ENCODE measurements around the gene NLK. TPM values are rescaled to one million over a fixed set of nuclear protein-coding genes. Genes with fewer than 3 reads are reported as not detected.

The NLK gene
- total and polyA plus RNA-seq, 2 donors (not counting 1 experiment from before 2014, with no cell fraction given) = 14.4 to 16.1 TPM

GRCh38 chr17:28043296-28043695 lies 819 bp downstream of the NLK start:
- H3K9me3 ChIP-seq (ENCODE audit: control insufficient read depth, insufficient read depth, low read depth, low read length) = no peaks in the 10 kb centered on the region

DNA sequence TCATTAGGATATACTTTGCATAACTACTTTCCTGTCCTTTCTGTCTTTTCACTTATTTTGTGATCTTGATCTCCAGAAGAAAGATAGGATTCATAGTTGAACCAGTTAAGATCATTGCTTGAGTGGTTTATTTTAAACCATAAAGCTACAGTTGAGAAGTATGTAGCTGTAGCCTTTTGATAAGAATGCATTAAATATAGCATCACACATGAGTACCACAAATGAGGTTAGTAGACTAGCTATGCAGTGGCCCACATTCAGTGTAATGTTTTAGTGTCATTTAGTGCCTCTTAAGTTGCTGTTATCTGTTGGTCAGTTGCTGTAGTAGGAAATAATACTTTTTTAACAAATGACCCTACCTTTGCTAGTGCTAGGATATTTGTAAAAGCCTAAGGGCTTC lies 1.3 kb downstream of the NLK start:
- Histone ChIP-seq H3K27me3 (ENCODE audit: control insufficient read depth, insufficient read depth, low read length) (no peaks in the 10 kb centered on the region), H3K4me3 (replicated peaks in 1 of 4; ENCODE audit: control extremely low read depth in 1 of 4, insufficient read depth in 1 of 4, low read depth in 3 of 4, low read length in 4 of 4) (peak overlapping the region; percentile 29 to 82 (median 32)), H3K79me2 (ENCODE audit: control insufficient read depth, insufficient read depth, low read length) (peaks cover 53% of the 10 kb centered on the region), H2AFZ (ENCODE audit: low read length) (no peak overlapping the region), H3K9ac (ENCODE audit: insufficient read depth, low read length) (no peak overlapping the region), H4K20me1 (ENCODE audit: control insufficient read depth, extremely low read depth, insufficient read depth, low read length) (peaks cover 2% of the 10 kb centered on the region), H3K9me3 (ENCODE audit: control insufficient read depth, insufficient read depth, low read depth, low read length) (no peaks in the 10 kb centered on the region), H3K4me1 (ENCODE audit: control insufficient read depth, extremely low read depth, insufficient read depth, low read length) (peaks cover 2% of the 10 kb centered on the region), H3K4me2 (ENCODE audit: extremely low read depth, insufficient read depth, low read length) (peak overlapping the region; percentile 84), H3K36me3 (ENCODE audit: control insufficient read depth, insufficient read depth, low read length) (no peaks in the 10 kb centered on the region), H3K27ac (ENCODE audit: insufficient read depth, low read length) (no peak overlapping the region)
- TF ChIP-seq, protein P1, sequence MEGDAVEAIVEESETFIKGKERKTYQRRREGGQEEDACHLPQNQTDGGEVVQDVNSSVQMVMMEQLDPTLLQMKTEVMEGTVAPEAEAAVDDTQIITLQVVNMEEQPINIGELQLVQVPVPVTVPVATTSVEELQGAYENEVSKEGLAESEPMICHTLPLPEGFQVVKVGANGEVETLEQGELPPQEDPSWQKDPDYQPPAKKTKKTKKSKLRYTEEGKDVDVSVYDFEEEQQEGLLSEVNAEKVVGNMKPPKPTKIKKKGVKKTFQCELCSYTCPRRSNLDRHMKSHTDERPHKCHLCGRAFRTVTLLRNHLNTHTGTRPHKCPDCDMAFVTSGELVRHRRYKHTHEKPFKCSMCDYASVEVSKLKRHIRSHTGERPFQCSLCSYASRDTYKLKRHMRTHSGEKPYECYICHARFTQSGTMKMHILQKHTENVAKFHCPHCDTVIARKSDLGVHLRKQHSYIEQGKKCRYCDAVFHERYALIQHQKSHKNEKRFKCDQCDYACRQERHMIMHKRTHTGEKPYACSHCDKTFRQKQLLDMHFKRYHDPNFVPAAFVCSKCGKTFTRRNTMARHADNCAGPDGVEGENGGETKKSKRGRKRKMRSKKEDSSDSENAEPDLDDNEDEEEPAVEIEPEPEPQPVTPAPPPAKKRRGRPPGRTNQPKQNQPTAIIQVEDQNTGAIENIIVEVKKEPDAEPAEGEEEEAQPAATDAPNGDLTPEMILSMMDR (conservative IDR thresholded peaks at IDR 0.05 in 1 of 2, IDR thresholded peaks at IDR 0.05 in 1 of 2; ENCODE audit: low read depth in 1 of 2, low read length in 2 of 2) = no peak
- TF ChIP-seq EZH2 (IDR thresholded peaks at IDR 0.05; ENCODE audit: low read length, missing control alignments) = no peak
- peak in 1 of 2 donors; percentile 14 for DNase-seq (ENCODE audit: low read depth in 2 of 2)

More at GRCh38 chr17:28043296-28043695, 819 bp downstream of the NLK start:
- Histone ChIP-seq H3K27ac (ENCODE audit: insufficient read depth, low read length) (no peak overlapping the region), H3K9ac (ENCODE audit: insufficient read depth, low read length) (no peak overlapping the region), H3K4me3 (replicated peaks in 1 of 4; ENCODE audit: control extremely low read depth in 1 of 4, insufficient read depth in 1 of 4, low read depth in 3 of 4, low read length in 4 of 4) (peak overlapping the region in 3 of 4 experiments; percentile 30 to 82 (median 33)), H3K27me3 (ENCODE audit: control insufficient read depth, insufficient read depth, low read length) (no peaks in the 10 kb centered on the region), H4K20me1 (ENCODE audit: control insufficient read depth, extremely low read depth, insufficient read depth, low read length) (peaks cover 2% of the 10 kb centered on the region), H3K79me2 (ENCODE audit: control insufficient read depth, insufficient read depth, low read length) (peaks cover 48% of the 10 kb centered on the region), H3K4me1 (ENCODE audit: control insufficient read depth, extremely low read depth, insufficient read depth, low read length) (peaks cover 2% of the 10 kb centered on the region), H2AFZ (ENCODE audit: low read length) (no peak overlapping the region), H3K4me2 (ENCODE audit: extremely low read depth, insufficient read depth, low read length) (peak overlapping the region; percentile 84), H3K36me3 (ENCODE audit: control insufficient read depth, insufficient read depth, low read length) (no peaks in the 10 kb centered on the region)
- no peak for DNase-seq (ENCODE audit: low read depth in 2 of 2)
- no peak for TF ChIP-seq EZH2 (IDR thresholded peaks at IDR 0.05; ENCODE audit: low read length, missing control alignments)
- TF ChIP-seq, protein P1 (conservative IDR thresholded peaks at IDR 0.05 in 1 of 2, IDR thresholded peaks at IDR 0.05 in 1 of 2; ENCODE audit: low read depth in 1 of 2, low read length in 2 of 2) = no peak

GRCh38 chr17:28045304-28045703 lies 2.8 kb downstream of the NLK start:
- Histone ChIP-seq H4K20me1 (ENCODE audit: control insufficient read depth, extremely low read depth, insufficient read depth, low read length) (peaks cover 2% of the 10 kb centered on the region), H3K9me3 (ENCODE audit: control insufficient read depth, insufficient read depth, low read depth, low read length) (no peaks in the 10 kb centered on the region), H3K9ac (ENCODE audit: insufficient read depth, low read length) (no peak overlapping the region), H3K4me2 (ENCODE audit: extremely low read depth, insufficient read depth, low read length) (no peak overlapping the region), H3K79me2 (ENCODE audit: control insufficient read depth, insufficient read depth, low read length) (peaks cover 64% of the 10 kb centered on the region), H2AFZ (ENCODE audit: low read length) (no peak overlapping the region), H3K4me1 (ENCODE audit: control insufficient read depth, extremely low read depth, insufficient read depth, low read length) (peaks cover 2% of the 10 kb centered on the region), H3K27me3 (ENCODE audit: control insufficient read depth, insufficient read depth, low read length) (no peaks in the 10 kb centered on the region), H3K4me3 (replicated peaks in 1 of 4; ENCODE audit: control extremely low read depth in 1 of 4, insufficient read depth in 1 of 4, low read depth in 3 of 4, low read length in 4 of 4) (peak overlapping the region in 1 of 4 experiments; percentile 82), H3K27ac (ENCODE audit: insufficient read depth, low read length) (no peak overlapping the region), H3K36me3 (ENCODE audit: control insufficient read depth, insufficient read depth, low read length) (no peaks in the 10 kb centered on the region)
- DNase-seq (ENCODE audit: low read depth in 2 of 2) = no peak
- TF ChIP-seq, protein P1 (conservative IDR thresholded peaks at IDR 0.05 in 1 of 2, IDR thresholded peaks at IDR 0.05 in 1 of 2; ENCODE audit: low read depth in 1 of 2, low read length in 2 of 2) = no peak
- no peak for TF ChIP-seq EZH2 (IDR thresholded peaks at IDR 0.05; ENCODE audit: low read length, missing control alignments)

Measured in fibroblast of lung (primary cell).